GM18867 (cell line): ENCODE data around the gene TUBA3E.
"Not testable (repeated sequence)": the region's sequence is repeated elsewhere in the genome, so short reads cannot be mapped to it uniquely, and the experiment has no call there.

Source experiments
- ATAC-seq: cut with Tn5 transposase; IDR thresholded peaks from one replicate; pipeline ENCODE4 v1.9.1; 2021; ENCODE audit warnings: mild to moderate bottlenecking, moderate library complexity; ENCODE audit not compliant: unreplicated experiment

Gene TUBA3E

DNA sequence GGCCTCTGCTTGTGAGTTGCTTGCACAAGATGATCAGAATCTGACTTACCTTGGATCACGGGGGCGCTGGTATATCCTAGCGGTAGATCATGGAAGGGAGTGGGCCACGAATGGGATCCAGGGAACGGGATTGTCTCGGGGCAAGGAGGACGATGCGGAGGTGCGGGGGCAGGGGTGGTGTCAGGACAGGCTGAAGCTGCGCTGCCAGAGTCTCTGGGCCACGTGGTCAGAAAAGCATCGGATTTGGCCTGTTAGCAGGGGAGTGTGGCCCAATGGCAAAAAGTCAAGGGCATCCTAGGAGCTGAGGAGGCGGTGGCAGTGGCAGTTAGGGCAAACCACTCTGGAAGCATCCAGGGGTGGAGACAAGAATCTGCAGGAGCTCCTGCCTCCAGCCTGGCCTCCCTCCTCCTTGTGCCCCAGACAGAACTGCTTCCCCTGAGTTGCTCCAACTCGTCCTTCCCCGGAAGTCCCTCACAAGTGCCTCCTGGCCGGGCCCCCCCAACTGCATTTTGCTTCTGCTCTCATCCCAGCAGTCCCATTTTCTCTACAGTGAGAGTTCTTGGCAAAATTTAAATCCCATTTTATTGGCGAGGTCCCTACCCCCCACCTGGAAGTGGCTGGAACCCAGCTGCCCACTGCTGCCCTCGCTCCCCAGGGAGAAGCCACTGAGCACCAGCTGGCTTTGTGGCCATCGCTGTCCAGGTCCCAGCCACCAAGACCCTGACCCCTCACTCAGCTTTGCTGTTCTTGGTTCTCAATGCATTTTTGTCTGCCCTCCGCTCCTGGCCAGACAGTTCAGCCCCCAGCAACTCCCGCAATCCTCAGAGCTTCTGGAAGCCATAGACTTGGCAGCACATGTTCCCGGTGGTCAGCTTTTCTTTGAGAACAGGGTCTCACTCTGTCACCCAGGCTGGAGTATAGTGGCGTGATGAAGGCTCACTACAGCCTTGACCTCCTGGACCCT is 47.8 kb downstream of the TUBA3E start:
- no peak for ATAC-seq

DNA sequence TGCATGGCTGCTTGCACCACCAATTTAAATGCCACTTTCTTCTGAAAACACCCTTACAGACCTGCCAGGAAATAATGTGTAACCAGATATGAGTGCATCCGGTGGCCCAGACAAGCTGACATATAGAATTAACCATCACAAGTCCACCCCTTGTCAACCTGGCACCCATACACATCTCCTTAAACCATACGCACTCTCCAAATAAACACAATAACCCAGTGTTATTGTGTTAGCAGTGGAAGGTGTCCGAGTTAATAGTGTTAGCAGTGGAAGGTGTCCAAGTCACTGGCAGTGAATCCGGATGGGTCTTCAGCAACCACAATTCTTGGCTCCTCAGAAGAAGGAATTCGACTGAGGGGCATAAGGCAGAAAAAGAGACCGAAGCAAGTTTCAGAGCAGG is 49.7 kb downstream of the TUBA3E start:
- not testable (repeated sequence) for ATAC-seq

DNA sequence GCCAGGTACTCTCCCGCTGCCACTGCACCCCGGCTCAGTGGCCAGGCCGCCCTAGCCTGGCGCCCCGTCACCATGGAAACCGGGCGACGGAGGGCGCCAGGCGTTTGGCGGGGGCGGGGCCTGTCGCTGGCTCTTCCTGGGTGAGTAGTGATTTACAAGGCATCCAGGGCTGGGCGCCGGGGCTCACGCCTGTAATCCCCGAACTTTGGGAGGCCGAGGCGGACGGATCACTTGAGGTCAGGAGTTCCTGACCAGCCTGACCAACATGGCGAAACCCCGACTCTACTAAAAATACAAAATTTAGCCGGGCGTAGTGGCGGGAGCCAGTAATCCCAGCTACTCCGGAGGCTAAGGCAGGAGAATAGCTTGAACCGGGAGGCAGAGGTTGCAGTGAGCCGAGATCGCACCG is 53.2 kb downstream of the TUBA3E start, which contains the start of gene CCDC74B:
CCDC74B (minus strand) TSS at position 107 of the 409 bp plus-strand sequence. CDS start 116 bp downstream, outside the sequence.
- peak; percentile 95 for ATAC-seq

DNA sequence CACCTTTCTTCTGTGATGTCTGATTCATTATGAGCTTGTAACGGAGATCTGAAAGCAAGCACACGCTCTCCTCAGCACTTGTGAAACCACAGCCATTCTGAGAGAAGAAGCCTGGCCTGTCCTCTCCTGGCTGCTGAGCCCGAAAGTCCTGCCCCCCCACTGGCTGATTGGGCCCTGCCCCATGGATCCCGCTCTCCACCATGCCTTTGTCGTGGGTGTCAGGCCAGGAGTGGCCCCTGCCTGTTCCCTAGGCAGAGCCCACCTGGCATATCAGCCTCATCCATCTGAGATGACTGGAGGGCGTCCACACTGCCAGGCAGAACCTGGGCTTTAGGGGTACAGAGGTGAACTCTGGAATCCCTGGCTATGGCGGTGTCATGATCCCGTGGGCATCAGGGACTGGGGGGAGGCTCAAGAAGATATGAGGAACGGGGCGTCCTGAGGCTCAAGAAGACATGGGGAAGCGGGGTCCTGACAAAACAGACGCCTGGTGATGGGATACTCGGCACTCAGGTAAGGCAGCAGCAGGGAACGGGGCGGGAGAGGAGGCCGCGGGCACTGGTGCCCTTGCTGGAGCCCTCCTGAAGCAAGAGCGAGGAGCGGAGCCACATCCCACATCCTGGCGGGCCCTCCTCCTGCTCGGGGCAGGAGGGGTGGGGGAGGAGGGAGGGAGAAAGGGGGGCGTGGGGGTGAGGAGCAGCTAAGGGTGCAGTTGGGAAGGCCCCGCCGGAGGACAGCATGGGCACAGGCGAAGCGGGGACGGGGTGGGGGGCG is 54.8 kb downstream of the TUBA3E start:
- peak; percentile 42 for ATAC-seq

DNA sequence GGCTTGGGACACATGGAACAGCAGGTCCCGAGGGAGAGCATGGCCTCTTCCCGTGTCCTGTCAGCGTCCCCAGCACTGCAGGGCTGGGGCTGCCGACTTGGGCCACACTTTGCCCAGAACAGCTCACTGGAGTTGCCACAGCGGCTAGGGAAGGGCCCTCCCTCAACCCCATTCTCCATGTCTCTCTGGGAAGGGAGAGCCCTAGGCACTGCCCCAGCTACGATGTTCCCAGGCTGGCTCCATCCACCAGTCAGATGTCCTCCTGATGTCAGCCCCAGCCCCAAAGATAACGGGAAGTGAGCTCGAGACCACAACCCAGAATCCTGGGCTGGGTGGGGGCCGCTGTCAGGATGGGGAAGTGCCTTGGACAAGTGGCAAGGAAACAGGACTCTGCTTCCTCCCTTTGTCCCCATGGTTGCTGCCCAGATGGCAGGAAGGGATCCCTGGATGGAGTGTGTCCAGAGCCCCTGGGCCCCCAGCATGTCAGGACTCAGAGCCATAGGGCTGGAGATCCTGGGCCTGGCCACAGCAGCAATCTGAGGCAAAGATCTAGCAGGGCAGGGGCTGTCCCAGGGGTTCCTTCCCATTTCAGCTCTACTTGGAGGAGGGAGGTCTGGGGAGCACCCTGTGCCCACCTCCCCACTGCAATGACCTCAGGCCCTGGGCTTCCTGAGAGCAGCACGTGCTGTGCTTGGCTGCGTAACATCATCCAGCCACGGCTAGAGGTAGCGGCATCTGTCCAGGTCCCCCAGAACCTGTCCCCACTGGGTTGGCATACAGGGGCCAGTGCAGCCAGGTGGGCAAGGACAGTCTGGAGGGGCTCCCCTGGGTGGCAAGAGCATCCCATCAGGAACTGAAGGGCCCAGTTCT is 55.6 kb downstream of the TUBA3E start:
- not testable (repeated sequence) for ATAC-seq
